Measurements from ENCODE around the gene MAPK1IP1L. TPM values are rescaled to one million over a fixed set of nuclear protein-coding genes. Genes with fewer than 3 reads are reported as not detected.
"Not testable (repeated sequence)": the region's sequence is repeated elsewhere in the genome, so short reads cannot be mapped to it uniquely, and the experiment has no call there.

MAPK1IP1L gene
- total and polyA plus RNA-seq, 2 of the 4 experiments (the other 2 are of a cell fraction), result 44.8 to 168 TPM

GRCh38 chr14:55024365-55024764, 27.1 kb upstream of the MAPK1IP1L start:
- H2BK15ac ChIP-seq (ENCODE audit: low read depth, low read length); H3K9me1 ChIP-seq (ENCODE audit: insufficient read depth, low read length); H3K23ac ChIP-seq (ENCODE audit: low read depth, low read length); H3K14ac ChIP-seq (replicated peaks; ENCODE audit: low read depth, low read length); H2BK120ac ChIP-seq (ENCODE audit: low read depth, low read length); H3K56ac ChIP-seq (ENCODE audit: extremely low read depth, insufficient read depth, low read length); H3K4ac ChIP-seq (ENCODE audit: low read depth, low read length); POLR2A ChIA-PET (ENCODE audit: unreplicated experiment); H3K27me3 ChIP-seq (ENCODE audit: control insufficient read depth, insufficient read depth, low read length); H2BK20ac ChIP-seq (ENCODE audit: low read depth, low read length); intact Hi-C loops (cut with micrococcal nuclease); H3K4me2 ChIP-seq (ENCODE audit: low read depth, low read length); H3K9me3 ChIP-seq (ENCODE audit: control insufficient read depth, insufficient read depth, low read length); ATAC-seq (ENCODE audit: low read depth); H4K5ac ChIP-seq (ENCODE audit: low read depth, low read length); DNase-seq; H4K20me1 ChIP-seq (ENCODE audit: insufficient read depth, low read length); dilution Hi-C loops (cut with HindIII; ENCODE audit: low sequenced_read_pairs, unreplicated experiment); H3K4me3 ChIP-seq (ENCODE audit: insufficient read depth, low read depth, low read length); H3K36me3 ChIP-seq (ENCODE audit: control insufficient read depth, insufficient read depth, low read length); H3K27ac ChIP-seq (ENCODE audit: insufficient read depth, low read length); H2AK9ac ChIP-seq (replicated peaks; ENCODE audit: low read depth, low read length, poor library complexity); H4K91ac ChIP-seq (ENCODE audit: insufficient read depth, low read depth, low read length); H3K18ac ChIP-seq (ENCODE audit: low read depth, low read length); H2BK5ac ChIP-seq (ENCODE audit: low read depth, low read length, poor library complexity, severe bottlenecking); H3K9ac ChIP-seq (ENCODE audit: low read depth, low read length); CTCF ChIA-PET; H4K8ac ChIP-seq (ENCODE audit: low read depth in 2 of 2, low read length in 2 of 2); BruUV-seq (replicated peaks); H2AFZ ChIP-seq (replicated peaks; ENCODE audit: low read length, poor library complexity); H2AK5ac ChIP-seq (ENCODE audit: low read depth, low read length); in situ Hi-C loops (cut with MboI; ENCODE audit: low sequenced_read_pairs): not testable (repeated sequence)
- 83% methylated on average over 2 of the region's 5 CpGs; no CpG with 5 or more reads in 1 of the 2 experiments for WGBS, 2 experiments (ENCODE audit: extremely low coverage in 2 of 2, insufficient read length in 1 of 2)
- H3K79me1 ChIP-seq (ENCODE audit: low read depth in 1 of 2, low read length in 2 of 2), result peaks cover 19 to 62% of the 10 kb centered on the region in 2 experiments
- H3K4me1 ChIP-seq (ENCODE audit: control insufficient read depth, insufficient read depth, low read length), result peaks cover 10% of the 10 kb centered on the region; the same call in 1 of the 2 replicates

Measured in IMR-90 (cell line).